ENCODE data around the gene RASL10A.
A peak's percentile ranks its signal among the peaks of the same experiment; 100 is the strongest.

Gene RASL10A

GRCh38 chr22:29310863-29311339, 4.6 kb downstream of the RASL10A start:
- no peak for TF ChIP-seq CTCF (IDR thresholded peaks at IDR 0.05; ENCODE audit: low read depth, low read length, missing control alignments)
- DNase-seq (ENCODE audit: extremely low read depth, low read depth) = peak; percentile 89
- H3K4me3 ChIP-seq (replicated peaks; ENCODE audit: low read depth, low read length) = no peak overlapping the region

GRCh38 chr22:29310065-29310862, 5.2 kb downstream of the RASL10A start:
- no peak overlapping the region for H3K4me3 ChIP-seq (replicated peaks; ENCODE audit: low read depth, low read length)
- TF ChIP-seq CTCF (IDR thresholded peaks at IDR 0.05; ENCODE audit: low read depth, low read length, missing control alignments) = no peak
- no peak for DNase-seq (ENCODE audit: extremely low read depth, low read depth)

GRCh38 chr22:29309332-29310064, 6.0 kb downstream of the RASL10A start:
- no peak for TF ChIP-seq CTCF (IDR thresholded peaks at IDR 0.05; ENCODE audit: low read depth, low read length, missing control alignments)
- peak overlapping the region; percentile 23 for H3K4me3 ChIP-seq (replicated peaks; ENCODE audit: low read depth, low read length)
- DNase-seq (ENCODE audit: extremely low read depth, low read depth) = no peak

- DNase-seq (ENCODE audit: extremely low read depth, low read depth) = no peak
- H3K4me3 ChIP-seq (replicated peaks; ENCODE audit: low read depth, low read length) = peak overlapping the region; percentile 23
- TF ChIP-seq CTCF (IDR thresholded peaks at IDR 0.05; ENCODE audit: low read depth, low read length, missing control alignments) = no peak
These were observed 6.7 kb downstream of the RASL10A start for GRCh38 chr22:29308791-29309262.

GRCh38 chr22:29308148-29308790, 7.2 kb downstream of the RASL10A start:
- TF ChIP-seq CTCF (IDR thresholded peaks at IDR 0.05; ENCODE audit: low read depth, low read length, missing control alignments) = no peak
- H3K4me3 ChIP-seq (replicated peaks; ENCODE audit: low read depth, low read length) = peak overlapping the region; percentile 76
- DNase-seq (ENCODE audit: extremely low read depth, low read depth) = no peak

GRCh38 chr22:29307596-29308147, 7.8 kb downstream of the RASL10A start:
- TF ChIP-seq CTCF (IDR thresholded peaks at IDR 0.05; ENCODE audit: low read depth, low read length, missing control alignments) = no peak
- peak overlapping the region; percentile 76 for H3K4me3 ChIP-seq (replicated peaks; ENCODE audit: low read depth, low read length)
- DNase-seq (ENCODE audit: extremely low read depth, low read depth) = no peak
